PFSK-1 (cell line): ENCODE measurements around the gene SLCO2B1.

Experiments used
- FOXP2 ChIP-seq: optimal IDR thresholded peaks from 2 replicates; pipeline ENCODE3; 2011; ENCODE audit warnings: borderline replicate concordance, control low read depth, inconsistent platforms; ENCODE audit not compliant: insufficient read depth; ENCODE audit errors: extremely low read length, extremely low read depth
- POLR2AphosphoS5 ChIP-seq: IDR thresholded peaks from 2 replicates; pipeline ENCODE4 v1.6.1; 2012; ENCODE audit warnings: low read depth, mild to moderate bottlenecking, control low read depth, low read length, moderate library complexity
- SIN3A ChIP-seq: IDR thresholded peaks from 2 replicates; pipeline ENCODE4 v1.6.1; 2012; ENCODE audit warnings: mild to moderate bottlenecking, low read length, moderate library complexity, borderline replicate concordance; ENCODE audit not compliant: insufficient read depth
- TF ChIP-seq, protein P1 (sequence below), 2 experiments: IDR thresholded peaks; 2 replicates each; pipeline versions ENCODE4 v1.6.1 to v1.8.0; 2011 to 2012; ENCODE audit warnings: low read depth in 2 of 2, low read length in 2 of 2, control low read depth in 1 of 2, inconsistent platforms in 1 of 2, mild to moderate bottlenecking in 1 of 2, moderate library complexity in 1 of 2; ENCODE audit not compliant: insufficient read depth in 1 of 2

DNA sequence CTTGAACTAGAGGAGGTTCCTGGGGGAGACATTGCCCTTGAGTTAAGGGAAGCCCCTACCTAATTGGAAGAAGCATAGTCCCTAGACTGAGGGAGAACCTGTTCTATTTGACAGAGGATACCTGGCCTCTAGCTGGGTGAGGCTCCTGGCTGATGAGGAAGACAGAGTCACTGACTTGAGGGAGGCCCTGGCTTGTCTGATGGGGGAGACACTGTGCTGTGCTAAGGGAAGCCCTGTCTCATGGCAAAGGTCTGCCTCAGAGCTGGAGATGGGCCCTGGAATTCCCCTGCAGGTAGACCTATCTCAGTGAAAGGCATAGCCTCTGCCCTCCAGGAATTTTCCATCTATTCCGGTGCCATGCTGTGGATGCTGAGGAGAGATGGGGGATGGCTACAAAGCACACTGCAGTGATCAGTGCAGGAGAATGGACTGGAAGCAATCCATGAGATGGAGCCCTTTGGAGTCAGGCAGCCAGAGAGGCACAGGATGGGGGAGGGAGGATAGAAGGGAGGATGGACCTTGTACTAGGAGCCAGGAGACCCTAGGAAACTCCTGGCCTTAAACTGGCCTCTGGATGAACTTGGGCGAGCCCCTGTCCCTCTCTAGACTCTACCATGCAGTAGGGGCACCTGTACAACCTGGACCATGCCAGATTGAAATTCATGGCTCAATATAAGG is 39.9 kb downstream of the SLCO2B1 start:
- TF ChIP-seq SIN3A (no peak), FOXP2 (no peak), POLR2AphosphoS5 (no peak)
- TF ChIP-seq, protein P1, sequence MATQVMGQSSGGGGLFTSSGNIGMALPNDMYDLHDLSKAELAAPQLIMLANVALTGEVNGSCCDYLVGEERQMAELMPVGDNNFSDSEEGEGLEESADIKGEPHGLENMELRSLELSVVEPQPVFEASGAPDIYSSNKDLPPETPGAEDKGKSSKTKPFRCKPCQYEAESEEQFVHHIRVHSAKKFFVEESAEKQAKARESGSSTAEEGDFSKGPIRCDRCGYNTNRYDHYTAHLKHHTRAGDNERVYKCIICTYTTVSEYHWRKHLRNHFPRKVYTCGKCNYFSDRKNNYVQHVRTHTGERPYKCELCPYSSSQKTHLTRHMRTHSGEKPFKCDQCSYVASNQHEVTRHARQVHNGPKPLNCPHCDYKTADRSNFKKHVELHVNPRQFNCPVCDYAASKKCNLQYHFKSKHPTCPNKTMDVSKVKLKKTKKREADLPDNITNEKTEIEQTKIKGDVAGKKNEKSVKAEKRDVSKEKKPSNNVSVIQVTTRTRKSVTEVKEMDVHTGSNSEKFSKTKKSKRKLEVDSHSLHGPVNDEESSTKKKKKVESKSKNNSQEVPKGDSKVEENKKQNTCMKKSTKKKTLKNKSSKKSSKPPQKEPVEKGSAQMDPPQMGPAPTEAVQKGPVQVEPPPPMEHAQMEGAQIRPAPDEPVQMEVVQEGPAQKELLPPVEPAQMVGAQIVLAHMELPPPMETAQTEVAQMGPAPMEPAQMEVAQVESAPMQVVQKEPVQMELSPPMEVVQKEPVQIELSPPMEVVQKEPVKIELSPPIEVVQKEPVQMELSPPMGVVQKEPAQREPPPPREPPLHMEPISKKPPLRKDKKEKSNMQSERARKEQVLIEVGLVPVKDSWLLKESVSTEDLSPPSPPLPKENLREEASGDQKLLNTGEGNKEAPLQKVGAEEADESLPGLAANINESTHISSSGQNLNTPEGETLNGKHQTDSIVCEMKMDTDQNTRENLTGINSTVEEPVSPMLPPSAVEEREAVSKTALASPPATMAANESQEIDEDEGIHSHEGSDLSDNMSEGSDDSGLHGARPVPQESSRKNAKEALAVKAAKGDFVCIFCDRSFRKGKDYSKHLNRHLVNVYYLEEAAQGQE (IDR thresholded peaks at IDR 0.05; ENCODE audit: insufficient read depth in 1 of 2, low read depth in 2 of 2, low read length in 2 of 2): no peak
